ENCODE data around the gene ADARB1.
A peak's percentile ranks its signal among the peaks of the same experiment; 100 is the strongest.

The ADARB1 gene

DNA sequence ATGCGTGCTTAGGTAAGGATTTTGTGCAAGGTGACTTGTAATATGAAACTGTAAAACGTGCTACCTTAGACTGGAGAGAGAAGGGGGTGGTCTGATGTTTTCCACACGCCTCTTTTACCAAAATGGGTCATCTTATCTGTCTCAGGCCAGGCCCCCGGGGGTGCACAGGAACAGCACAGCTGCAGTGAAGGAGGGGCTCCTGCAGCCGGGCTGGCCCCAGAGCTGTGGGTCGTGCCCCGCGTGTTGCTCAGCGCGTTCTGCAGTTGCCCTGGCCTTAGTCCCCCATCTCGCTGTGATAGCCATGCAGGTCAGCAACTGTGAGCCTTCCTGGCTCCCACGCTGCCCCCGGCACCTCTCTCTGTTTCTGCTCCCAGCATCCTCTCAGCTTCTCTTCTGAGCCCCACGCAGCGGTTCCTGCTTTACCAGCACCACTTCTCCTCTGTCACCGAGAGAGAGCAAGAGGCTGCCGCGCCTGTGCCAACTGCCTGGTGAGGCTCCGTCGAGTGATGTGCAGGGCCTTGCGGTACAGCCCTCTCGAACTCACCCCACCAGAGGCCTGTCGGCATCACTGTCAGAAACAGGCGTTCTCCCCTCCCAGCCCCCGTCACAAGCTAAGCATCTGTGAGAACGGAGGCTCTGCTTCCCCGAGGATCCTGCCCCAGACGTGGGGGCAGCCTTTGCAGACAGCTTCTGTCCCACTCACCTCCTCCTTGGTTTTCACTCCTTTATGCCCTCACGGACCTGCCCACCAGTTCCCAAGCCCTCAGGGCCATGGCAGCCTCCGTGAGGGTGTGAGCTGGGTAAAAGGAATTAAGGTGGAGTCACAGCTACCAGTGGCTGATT lies 73.3 kb downstream of the ADARB1 start:
- no peak for DNase-seq (ENCODE audit: low read depth)
- TF ChIP-seq, protein P1, sequence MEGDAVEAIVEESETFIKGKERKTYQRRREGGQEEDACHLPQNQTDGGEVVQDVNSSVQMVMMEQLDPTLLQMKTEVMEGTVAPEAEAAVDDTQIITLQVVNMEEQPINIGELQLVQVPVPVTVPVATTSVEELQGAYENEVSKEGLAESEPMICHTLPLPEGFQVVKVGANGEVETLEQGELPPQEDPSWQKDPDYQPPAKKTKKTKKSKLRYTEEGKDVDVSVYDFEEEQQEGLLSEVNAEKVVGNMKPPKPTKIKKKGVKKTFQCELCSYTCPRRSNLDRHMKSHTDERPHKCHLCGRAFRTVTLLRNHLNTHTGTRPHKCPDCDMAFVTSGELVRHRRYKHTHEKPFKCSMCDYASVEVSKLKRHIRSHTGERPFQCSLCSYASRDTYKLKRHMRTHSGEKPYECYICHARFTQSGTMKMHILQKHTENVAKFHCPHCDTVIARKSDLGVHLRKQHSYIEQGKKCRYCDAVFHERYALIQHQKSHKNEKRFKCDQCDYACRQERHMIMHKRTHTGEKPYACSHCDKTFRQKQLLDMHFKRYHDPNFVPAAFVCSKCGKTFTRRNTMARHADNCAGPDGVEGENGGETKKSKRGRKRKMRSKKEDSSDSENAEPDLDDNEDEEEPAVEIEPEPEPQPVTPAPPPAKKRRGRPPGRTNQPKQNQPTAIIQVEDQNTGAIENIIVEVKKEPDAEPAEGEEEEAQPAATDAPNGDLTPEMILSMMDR (IDR thresholded peaks at IDR 0.05; ENCODE audit: low read length, missing control alignments), result no peak
- no peak overlapping the region for H3K4me3 ChIP-seq (replicated peaks; ENCODE audit: low read depth, low read length)

DNA sequence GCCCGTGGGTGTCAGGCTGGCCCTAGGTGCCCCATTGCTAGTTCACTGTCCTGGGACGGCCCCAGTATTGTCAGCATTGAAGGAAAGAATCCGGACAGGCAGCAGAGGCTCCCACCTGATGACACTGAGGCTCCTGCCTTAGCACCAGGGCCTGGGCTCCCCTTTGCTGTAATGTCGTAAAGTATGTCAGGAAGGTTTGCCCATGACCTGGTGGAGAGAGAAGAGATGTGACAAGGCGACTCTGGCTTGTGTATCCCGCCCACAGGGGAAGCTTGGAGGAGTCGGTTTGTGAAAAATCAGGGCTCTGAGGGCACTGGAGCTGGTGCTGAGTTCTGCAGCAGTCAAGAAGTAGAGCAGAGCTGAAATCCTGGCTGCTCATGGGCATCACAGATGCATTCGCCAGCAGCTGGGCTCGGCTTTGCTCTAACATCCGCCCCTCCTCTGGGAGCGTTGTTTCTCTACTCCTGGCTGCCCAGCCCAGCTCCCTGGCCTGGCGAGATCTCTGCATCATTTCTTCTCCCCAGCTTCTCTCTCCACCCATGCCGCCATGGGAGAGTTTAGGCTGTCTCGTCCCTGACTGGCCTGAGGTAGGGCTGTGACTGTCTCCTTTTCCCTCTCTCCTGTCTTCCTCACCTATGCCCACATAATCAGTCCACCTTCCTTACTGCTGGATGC lies 74.1 kb downstream of the ADARB1 start:
- H3K4me3 ChIP-seq (replicated peaks; ENCODE audit: low read depth, low read length), result no peak overlapping the region
- no peak for DNase-seq (ENCODE audit: low read depth)
- TF ChIP-seq, protein P1 (IDR thresholded peaks at IDR 0.05; ENCODE audit: low read length, missing control alignments), result no peak

DNA sequence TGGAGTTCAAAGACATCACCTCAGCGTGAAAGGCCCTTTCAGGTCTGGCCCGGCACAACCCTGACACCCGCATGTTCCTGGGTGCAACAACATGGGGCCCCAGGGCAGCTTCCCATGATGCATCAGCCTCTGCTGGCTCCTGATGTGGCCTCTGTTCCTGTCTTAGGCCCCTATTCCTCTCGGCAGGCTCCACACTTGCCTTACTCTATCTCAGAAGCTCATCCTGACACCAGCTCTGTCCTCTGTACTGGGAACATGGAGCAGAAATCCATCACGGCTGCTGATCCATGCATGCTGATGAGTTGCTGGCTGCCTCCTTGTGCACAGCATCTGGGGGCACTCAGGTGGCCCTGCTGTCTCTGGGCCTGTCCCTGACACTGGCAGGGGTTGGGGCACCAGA lies 74.6 kb downstream of the ADARB1 start:
- H3K4me3 ChIP-seq (replicated peaks; ENCODE audit: low read depth, low read length), result no peak overlapping the region
- TF ChIP-seq, protein P1 (IDR thresholded peaks at IDR 0.05; ENCODE audit: low read length, missing control alignments), result no peak
- no peak for DNase-seq (ENCODE audit: low read depth)

DNA sequence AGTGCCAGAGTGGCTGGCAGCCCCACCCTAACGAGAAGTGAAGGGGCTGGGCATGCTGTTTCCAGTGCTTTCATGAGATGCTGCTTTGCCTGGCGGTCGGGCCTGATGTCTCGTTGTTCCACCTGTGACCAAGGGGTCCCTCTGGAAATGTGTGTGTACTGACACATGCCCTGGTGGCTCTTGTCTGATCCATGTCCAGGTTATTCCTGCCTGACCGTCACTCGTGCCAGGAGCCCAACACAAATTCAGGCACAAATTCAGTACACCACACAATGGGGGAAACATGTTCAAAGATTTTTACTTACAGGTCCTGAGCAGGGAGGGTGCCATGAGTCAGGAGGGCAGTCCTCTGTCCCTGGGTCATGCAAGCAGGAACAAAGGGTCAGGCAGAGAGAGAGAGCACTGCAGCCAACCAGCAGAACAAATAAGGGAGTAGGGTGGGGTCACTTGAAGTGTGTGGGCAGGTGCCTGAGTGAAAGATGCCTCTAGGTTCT lies 76.3 kb downstream of the ADARB1 start:
- TF ChIP-seq, protein P1 (IDR thresholded peaks at IDR 0.05; ENCODE audit: low read length, missing control alignments), result no peak
- DNase-seq (ENCODE audit: low read depth), result no peak
- H3K4me3 ChIP-seq (replicated peaks; ENCODE audit: low read depth, low read length), result no peak overlapping the region

DNA sequence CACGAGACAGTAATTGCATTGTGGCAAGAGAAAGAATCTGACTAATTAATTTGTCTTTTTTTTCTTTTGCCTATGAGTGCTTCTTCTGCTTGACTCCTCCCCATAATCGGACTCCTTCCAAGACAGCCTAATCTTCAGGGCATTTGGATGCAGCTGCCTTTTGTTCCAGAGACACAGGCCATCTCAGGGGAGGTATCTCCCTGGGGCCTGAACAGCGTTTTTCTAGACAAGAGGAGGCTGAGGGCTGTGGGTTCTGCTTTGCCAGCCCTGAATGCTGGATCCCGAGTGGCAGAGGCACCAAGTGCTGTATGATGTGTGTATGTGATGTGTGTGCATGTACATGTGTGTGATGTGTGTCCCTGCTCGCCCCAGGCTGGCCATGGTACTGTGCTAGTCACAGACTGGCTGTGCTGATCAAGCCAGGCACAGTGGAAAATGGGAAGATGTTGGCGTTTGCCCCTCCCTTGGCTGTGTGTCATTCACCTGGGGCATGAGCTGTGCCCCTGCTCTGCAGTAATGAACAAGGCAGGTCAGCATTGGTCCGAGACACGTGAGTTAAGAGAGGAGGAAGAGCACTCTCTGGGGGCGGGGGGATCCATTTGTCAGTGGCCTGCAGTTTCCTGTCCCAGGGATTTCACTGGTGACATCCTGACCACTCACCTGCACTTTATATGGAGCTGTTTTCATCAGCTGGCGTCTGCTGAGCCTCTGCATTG lies 77.2 kb downstream of the ADARB1 start:
- no peak overlapping the region for H3K4me3 ChIP-seq (replicated peaks; ENCODE audit: low read depth, low read length)
- DNase-seq (ENCODE audit: low read depth), result no peak
- TF ChIP-seq, protein P1 (IDR thresholded peaks at IDR 0.05; ENCODE audit: low read length, missing control alignments), result no peak

DNA sequence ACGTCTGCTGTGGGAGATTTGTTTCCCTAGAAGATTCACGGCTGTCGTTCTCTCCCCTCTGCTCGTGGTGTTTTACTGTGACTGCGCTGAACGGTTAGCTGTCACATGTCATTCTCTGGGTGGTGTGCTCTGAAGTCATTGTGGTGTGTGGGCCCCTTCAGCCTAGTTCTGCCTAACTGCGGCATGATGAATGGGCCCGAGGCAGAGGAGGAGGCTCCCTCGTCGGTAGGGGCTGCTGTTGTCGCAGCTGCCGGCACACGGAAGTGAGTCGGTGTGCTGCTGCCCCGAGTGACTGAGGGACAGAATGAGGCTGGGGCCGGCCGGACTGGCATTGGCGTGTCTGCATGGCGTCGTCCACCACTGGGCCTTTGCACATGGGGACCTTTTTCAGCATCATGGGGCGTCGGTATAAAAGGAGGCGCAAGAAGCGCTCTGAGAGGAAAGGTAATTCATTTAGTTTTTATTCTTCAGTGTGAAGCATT lies 77.9 kb downstream of the ADARB1 start:
- no peak for DNase-seq (ENCODE audit: low read depth)
- TF ChIP-seq, protein P1 (IDR thresholded peaks at IDR 0.05; ENCODE audit: low read length, missing control alignments), result peak; percentile 17
- H3K4me3 ChIP-seq (replicated peaks; ENCODE audit: low read depth, low read length), result no peak overlapping the region
